ENCODE measurements around the gene MFSD12. TPM values are rescaled to one million over a fixed set of nuclear protein-coding genes. Genes with fewer than 3 reads are reported as not detected.

Gene MFSD12
- total RNA-seq (10 to 100 TPM; 15.7 to 62.8 (median 23.4) TPM), polyA plus RNA-seq (10 to 100 TPM; 19.0 to 51.8 TPM)
- long read RNA-seq, donor 1, transcript MFSD12-201 (10 exons, 2,124 nt), result major isoform, 6 of 25 reads
- long read RNA-seq, donor 1, transcript MFSD12-204 (1 exons, 1,769 nt), result minor isoform, 5 of 25 reads
- long read RNA-seq, donor 1, partial matches to known transcripts, result 5 of 25 reads
- long read RNA-seq, donor 1, other reads (novel, unspliced or antisense), result 9 of 25 reads
- long read RNA-seq, donor 2, transcript MFSD12-201 (10 exons, 2,124 nt), result major isoform, 12 of 62 reads
- long read RNA-seq, donor 2, partial matches to known transcripts, result 26 of 62 reads
- long read RNA-seq, donor 2, other reads (novel, unspliced or antisense), result 24 of 62 reads
- long read RNA-seq, donor 3, transcript MFSD12-201 (10 exons, 2,124 nt), result major isoform, 6 of 40 reads
- long read RNA-seq, donor 3, partial matches to known transcripts, result 5 of 40 reads
- long read RNA-seq, donor 3, other reads (novel, unspliced or antisense), result 26 of 40 reads

DNA sequence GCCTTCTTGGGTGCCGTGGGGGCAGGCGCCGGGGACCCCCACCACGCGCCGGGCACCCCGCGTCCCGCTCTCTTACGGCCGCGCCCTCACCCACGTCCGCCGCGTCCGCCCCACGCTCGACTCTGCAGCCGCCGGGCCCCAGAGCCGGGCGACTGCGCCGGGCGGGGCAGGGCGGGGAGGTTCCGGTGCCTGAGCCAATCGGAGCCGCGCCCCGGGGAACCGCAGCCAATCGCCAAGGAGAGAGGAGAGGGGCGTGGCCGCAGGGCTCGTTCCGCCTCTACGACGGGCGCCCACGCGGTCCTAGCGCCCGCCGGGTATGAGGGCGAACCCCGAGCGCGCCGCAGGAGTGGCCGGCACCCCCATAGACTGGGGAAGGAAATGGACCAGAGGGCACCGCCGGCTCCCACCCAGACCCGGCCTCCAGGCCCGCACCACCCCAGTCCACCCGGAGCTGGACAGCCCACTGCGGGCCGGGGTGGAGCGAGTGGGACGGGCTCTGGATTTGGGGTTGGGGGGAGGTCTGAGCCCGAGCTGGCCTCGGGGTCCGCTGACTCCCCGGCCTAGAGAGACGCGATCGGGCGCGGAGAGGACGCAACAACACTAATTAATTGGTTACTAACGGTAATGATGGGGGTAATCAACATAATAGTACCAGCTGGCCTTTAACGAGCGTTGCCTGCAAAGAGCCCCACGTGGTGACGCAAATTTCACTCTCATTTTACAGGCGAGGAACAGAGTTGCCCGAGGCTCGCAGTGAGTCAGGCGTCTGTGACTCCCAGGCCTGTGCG lies at the start of gene MFSD12:
MFSD12 (minus strand) TSS at position 126 of the 788 bp plus-strand sequence. CDS start 183 bp downstream, outside the sequence.
- 0 to 2% (median 1%) methylated on average over 26 to 81 of the region's 81 CpGs for WGBS, 4 donors
- TF ChIP-seq POLR2A (IDR thresholded peaks at IDR 0.05), result peak in 1 of 2 donors; percentile 92
- TF ChIP-seq, protein P1, sequence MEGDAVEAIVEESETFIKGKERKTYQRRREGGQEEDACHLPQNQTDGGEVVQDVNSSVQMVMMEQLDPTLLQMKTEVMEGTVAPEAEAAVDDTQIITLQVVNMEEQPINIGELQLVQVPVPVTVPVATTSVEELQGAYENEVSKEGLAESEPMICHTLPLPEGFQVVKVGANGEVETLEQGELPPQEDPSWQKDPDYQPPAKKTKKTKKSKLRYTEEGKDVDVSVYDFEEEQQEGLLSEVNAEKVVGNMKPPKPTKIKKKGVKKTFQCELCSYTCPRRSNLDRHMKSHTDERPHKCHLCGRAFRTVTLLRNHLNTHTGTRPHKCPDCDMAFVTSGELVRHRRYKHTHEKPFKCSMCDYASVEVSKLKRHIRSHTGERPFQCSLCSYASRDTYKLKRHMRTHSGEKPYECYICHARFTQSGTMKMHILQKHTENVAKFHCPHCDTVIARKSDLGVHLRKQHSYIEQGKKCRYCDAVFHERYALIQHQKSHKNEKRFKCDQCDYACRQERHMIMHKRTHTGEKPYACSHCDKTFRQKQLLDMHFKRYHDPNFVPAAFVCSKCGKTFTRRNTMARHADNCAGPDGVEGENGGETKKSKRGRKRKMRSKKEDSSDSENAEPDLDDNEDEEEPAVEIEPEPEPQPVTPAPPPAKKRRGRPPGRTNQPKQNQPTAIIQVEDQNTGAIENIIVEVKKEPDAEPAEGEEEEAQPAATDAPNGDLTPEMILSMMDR (IDR thresholded peaks at IDR 0.05), result no peak
- peak within 1 kb of the TSS; percentile 32 to 86 (median 74) for H3K27ac ChIP-seq
- ATAC-seq (peak; percentile 97 to 98 (median 98)), DNase-seq (peak; percentile 96 to 98 (median 96))
- peak within 1 kb of the TSS; percentile 66 to 99 (median 91) for H3K4me3 ChIP-seq
- H3K27me3 ChIP-seq, result no peaks in the 10 kb centered on the region
- no peaks in the 10 kb centered on the region for H3K9me3 ChIP-seq
- no peaks in the 10 kb centered on the region for H3K36me3 ChIP-seq
- intact Hi-C loops (cut with DNase I), result loop anchor here in 5 of 10 donors (2.0 to 10.0 kb wide), 4 partner anchors 15 to 157 kb away; partner anchors contain the start of gene HMG20B (in 2 of the 5)
- peaks cover 0 to 51% (median 28%) of the 10 kb centered on the region in 12 donors for H3K4me1 ChIP-seq

DNA sequence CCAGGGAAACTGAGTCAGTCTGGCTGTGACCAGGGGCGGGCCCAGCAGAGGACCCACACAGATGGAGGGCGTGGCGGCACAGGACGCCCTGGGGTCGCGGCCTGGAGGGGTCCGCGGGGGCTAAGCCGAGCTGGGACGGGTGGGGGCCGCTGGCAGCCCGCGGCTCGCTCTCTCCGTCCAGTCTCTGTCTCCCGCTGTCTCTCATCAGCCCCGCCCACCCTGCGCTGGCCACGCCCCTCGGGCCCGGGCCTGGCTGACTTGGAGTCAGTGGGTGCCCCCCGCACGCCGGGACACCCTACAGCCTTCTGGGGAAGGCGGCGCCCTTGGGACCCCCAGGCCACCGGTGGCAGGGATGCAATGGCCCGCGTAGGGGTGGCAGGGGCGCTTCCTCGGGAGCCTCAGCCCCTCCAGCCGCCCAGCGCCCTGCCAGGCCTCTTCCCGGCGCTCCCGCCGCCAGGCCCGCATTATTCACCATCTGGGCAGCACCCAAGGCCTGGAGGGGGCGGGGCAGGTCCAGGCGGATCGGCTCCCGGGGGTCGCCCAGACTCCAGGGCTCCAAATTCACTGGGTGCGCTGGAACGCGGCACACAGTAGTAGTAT lies 49.4 kb upstream of the MFSD12 start, which contains the start of gene TBXA2R:
TBXA2R (minus strand) TSS at position 186 of the 600 bp plus-strand sequence. CDS start 6,241 bp downstream, outside the sequence.
- ATAC-seq (peak in 3 of 4 donors; percentile 40 to 77 (median 57)), DNase-seq (peak; percentile 75 to 89 (median 83))
- Histone ChIP-seq H3K27me3 (peaks cover 0 to 11% (median 0%) of the 10 kb centered on the region in 9 donors), H3K4me3 (peak within 1 kb of the TSS; percentile 42 to 84 (median 61)), H3K9me3 (no peaks in the 10 kb centered on the region), H3K36me3 (peaks cover 0 to 13% (median 5%) of the 10 kb centered on the region in 9 donors), H3K27ac (peak within 1 kb of the TSS; percentile 64 to 97 (median 88)), H3K4me1 (peaks cover 8 to 58% (median 38%) of the 10 kb centered on the region in 12 donors)
- intact Hi-C loops (cut with DNase I), result no loop called here
- 1 to 4% (median 2%) methylated on average over 17 to 46 of the region's 46 CpGs for WGBS, 4 donors
- peak in 1 of 2 donors; percentile 30 for TF ChIP-seq POLR2A (IDR thresholded peaks at IDR 0.05)
- TF ChIP-seq, protein P1 (IDR thresholded peaks at IDR 0.05), result no peak

DNA sequence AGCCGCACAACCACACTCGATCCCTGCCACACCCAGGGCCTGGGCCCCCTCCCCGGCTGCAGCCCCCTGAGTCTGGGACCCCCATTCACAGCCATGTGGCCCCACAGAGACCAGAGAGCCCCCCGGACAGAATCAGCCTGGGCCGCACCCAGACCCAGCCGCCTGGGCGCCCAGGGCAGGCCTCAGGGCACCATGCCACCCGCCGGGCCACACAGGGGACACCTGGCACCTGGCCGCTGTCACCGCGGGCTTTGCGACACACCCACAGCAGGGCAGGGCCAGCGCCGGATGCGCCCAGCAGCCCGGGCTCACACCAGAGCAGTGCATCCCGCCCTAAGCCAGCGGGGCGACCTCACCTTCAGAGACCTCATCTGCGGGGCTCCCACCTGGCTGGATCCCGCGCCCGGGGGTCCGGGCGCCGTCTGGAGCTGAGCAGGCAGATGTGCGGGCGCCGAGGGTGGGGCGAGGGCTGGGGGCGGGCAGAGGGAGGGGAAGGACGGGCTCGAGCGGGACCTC lies 48.8 kb upstream of the MFSD12 start:
- H3K4me3 ChIP-seq, result peak overlapping the region; percentile 42 to 84 (median 61)
- intact Hi-C loops (cut with DNase I), result no loop called here
- ATAC-seq (peak in 1 of 4 donors; percentile 5), DNase-seq (peak in 1 of 5 donors; percentile 23)
- TF ChIP-seq, protein P1 (IDR thresholded peaks at IDR 0.05), result no peak
- no peak for TF ChIP-seq POLR2A (IDR thresholded peaks at IDR 0.05)
- whole genome bisulfite sequencing, 4 donors, result 9 to 18% (median 14%) methylated on average over 12 to 35 of the region's 35 CpGs
- H3K4me1 ChIP-seq, result peaks cover 8 to 58% (median 38%) of the 10 kb centered on the region in 12 donors
- H3K27me3 ChIP-seq, result peaks cover 0 to 11% (median 0%) of the 10 kb centered on the region in 9 donors
- H3K9me3 ChIP-seq, result no peaks in the 10 kb centered on the region
- H3K36me3 ChIP-seq, result peaks cover 0 to 7% (median 0%) of the 10 kb centered on the region in 9 donors
- H3K27ac ChIP-seq, result peak overlapping the region; percentile 64 to 97 (median 88)

Data from heart left ventricle (tissue), 16 donors.